Thyroid gland (tissue), 4 donors: Measurements from ENCODE around the gene DGKB.

Experiments used
- POLR2A ChIP-seq, 2 donors: fragments of 450-650 bp; IDR thresholded peaks; one replicate each; pipeline ENCODE4 v1.6.1; 2017; ENCODE audit warnings: antibody characterized with exemption in 2 of 2, mild to moderate bottlenecking in 2 of 2, moderate library complexity in 1 of 2
- TF ChIP-seq, protein P1 (sequence below), 6 experiments: fragments of 200-600 bp in 3 of 6; fragments of 450-650 bp in 3 of 6; sonication (generic) in 3 of 6; IDR thresholded peaks; one replicate each; pipeline ENCODE4 v1.5.1; 2016 to 2019; ENCODE audit warnings: antibody characterized with exemption in 6 of 6, mild to moderate bottlenecking in 2 of 6, inconsistent platforms in 1 of 6, moderate library complexity in 1 of 6

DNA sequence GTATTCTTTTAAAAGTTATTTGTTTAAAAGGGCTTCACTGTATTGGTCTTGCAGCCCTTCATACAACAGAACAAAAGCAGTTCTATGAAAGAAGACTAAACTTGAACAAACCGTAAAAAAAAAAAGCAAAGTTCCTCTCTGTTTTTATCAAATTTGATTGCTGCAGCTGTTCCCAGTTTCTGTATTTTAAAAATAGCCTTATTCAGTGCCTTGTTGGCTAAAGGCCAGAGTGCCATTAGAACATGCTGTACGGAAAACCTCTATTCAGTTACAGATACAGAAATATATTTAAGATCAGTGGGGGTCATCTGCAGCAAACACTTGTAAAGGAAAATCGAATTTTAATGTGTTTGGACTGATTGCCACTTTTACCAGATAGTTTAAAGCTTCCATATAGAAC, 705.3 kb downstream of the DGKB start:
- TF ChIP-seq, protein P1, sequence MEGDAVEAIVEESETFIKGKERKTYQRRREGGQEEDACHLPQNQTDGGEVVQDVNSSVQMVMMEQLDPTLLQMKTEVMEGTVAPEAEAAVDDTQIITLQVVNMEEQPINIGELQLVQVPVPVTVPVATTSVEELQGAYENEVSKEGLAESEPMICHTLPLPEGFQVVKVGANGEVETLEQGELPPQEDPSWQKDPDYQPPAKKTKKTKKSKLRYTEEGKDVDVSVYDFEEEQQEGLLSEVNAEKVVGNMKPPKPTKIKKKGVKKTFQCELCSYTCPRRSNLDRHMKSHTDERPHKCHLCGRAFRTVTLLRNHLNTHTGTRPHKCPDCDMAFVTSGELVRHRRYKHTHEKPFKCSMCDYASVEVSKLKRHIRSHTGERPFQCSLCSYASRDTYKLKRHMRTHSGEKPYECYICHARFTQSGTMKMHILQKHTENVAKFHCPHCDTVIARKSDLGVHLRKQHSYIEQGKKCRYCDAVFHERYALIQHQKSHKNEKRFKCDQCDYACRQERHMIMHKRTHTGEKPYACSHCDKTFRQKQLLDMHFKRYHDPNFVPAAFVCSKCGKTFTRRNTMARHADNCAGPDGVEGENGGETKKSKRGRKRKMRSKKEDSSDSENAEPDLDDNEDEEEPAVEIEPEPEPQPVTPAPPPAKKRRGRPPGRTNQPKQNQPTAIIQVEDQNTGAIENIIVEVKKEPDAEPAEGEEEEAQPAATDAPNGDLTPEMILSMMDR (IDR thresholded peaks at IDR 0.05), result no peak
- TF ChIP-seq POLR2A (IDR thresholded peaks at IDR 0.05), result no peak
